RPMI7951 (cell line): Measurements from ENCODE around the gene NPPC. TPM values are rescaled to one million over a fixed set of nuclear protein-coding genes. Genes with fewer than 3 reads are reported as not detected.
"Not testable (repeated sequence)": the region's sequence is repeated elsewhere in the genome, so short reads cannot be mapped to it uniquely, and the experiment has no call there.

Source experiments
- DNase-seq: peaks from one replicate; pipeline ENCODE4 v3.0.0-alpha.2; 2012; ENCODE audit warnings: low read depth
- total RNA-seq: library from RNA; depleted of rRNA; stranded (reverse); fragments of >200 nt; shearing (Covaris generic); gene quantifications from 2 replicates; pipeline ENCODE4 v1.2.3, GENCODE V29; 2014; rRNA removed

Gene NPPC
- total RNA-seq, 1 experiment from 2014 or later: not detected

- DNase-seq: no peak
Measured at GRCh38 chr2:231886071-231886681, 40.0 kb downstream of the NPPC start.

GRCh38 chr2:231884438-231885140 lies 41.6 kb downstream of the NPPC start:
- no peak for DNase-seq

GRCh38 chr2:231883468-231883881 lies 42.7 kb downstream of the NPPC start:
- no peak for DNase-seq

- DNase-seq: no peak
Measured at GRCh38 chr2:231882646-231883045, 43.5 kb downstream of the NPPC start.

GRCh38 chr2:231880371-231880770 lies 45.8 kb downstream of the NPPC start:
- DNase-seq: not testable (repeated sequence)

- no peak for DNase-seq
Measured at GRCh38 chr2:231879216-231879615, 47.0 kb downstream of the NPPC start.

- peak; percentile 48 for DNase-seq
Measured at GRCh38 chr2:231877533-231878456, 48.4 kb downstream of the NPPC start.

GRCh38 chr2:231874944-231875343 lies 51.3 kb downstream of the NPPC start:
- no peak for DNase-seq

Other genes with a start within 250 kb of the NPPC start
- 1,433 and 1,788 TPM in 2 replicates for gene PTMA, start 217.9 kb downstream of the NPPC start, total RNA-seq
- 77.3 and 84.9 TPM in 2 replicates for gene PDE6D, start 145.1 kb downstream of the NPPC start, total RNA-seq
- 21.8 and 22.8 TPM in 2 replicates for gene COPS7B, start 140.0 kb downstream of the NPPC start, total RNA-seq
- gene DIS3L2, start 35.3 kb upstream of the NPPC start, total RNA-seq: 14.9 and 22.2 TPM in 2 replicates